ENCODE measurements around the gene PIPOX. TPM values are rescaled to one million over a fixed set of nuclear protein-coding genes. Genes with fewer than 3 reads are reported as not detected.

Gene PIPOX
- total RNA-seq, 2 donors from 2014 or later, result 1.8 to 5.9 TPM

- Histone ChIP-seq H3K27ac (ENCODE audit: low read depth, low read length) (no peak overlapping the region), H3K9ac (ENCODE audit: extremely low read depth, low read length, poor library complexity, severe bottlenecking) (no peak overlapping the region), H3K27me3 (ENCODE audit: control insufficient read depth, insufficient read depth, low read length, poor library complexity, severe bottlenecking) (no peaks in the 10 kb centered on the region), H3K4me1 (ENCODE audit: control insufficient read depth, insufficient read depth, low read length) (no peaks in the 10 kb centered on the region), H3K4me3 (ENCODE audit: low read length) (no peak overlapping the region), H3K36me3 (ENCODE audit: control insufficient read depth, insufficient read depth, low read length) (no peaks in the 10 kb centered on the region), H3K9me3 (ENCODE audit: control insufficient read depth, low read length) (no peaks in the 10 kb centered on the region)
- no peaks in the 10 kb centered on the region for H3K27me3 Mint-ChIP-seq (ENCODE audit: insufficient read depth)
- H3K4me1 Mint-ChIP-seq, result peaks cover 19% of the 10 kb centered on the region
- no peak for DNase-seq
- H3K36me3 Mint-ChIP-seq (ENCODE audit: low read depth), result peaks cover 2% of the 10 kb centered on the region
- no peak overlapping the region for H3K27ac Mint-ChIP-seq
- no peak overlapping the region for H3K4me3 Mint-ChIP-seq
- H3K9me3 Mint-ChIP-seq, result no peaks in the 10 kb centered on the region
- WGBS, 2 experiments (ENCODE audit: insufficient coverage in 1 of 2, insufficient read length in 1 of 2), result 90 to 95% methylated on average over 4 of the region's 4 CpGs
- no peak for TF ChIP-seq CTCF (conservative IDR thresholded peaks at IDR 0.05)
These were observed 30.6 kb downstream of the PIPOX start for GRCh38 chr17:29073520-29073919.

- TF ChIP-seq CTCF (conservative IDR thresholded peaks at IDR 0.05), result no peak
These were observed 31.5 kb downstream of the PIPOX start for GRCh38 chr17:29074488-29074887.

GRCh38 chr17:29076087-29076486 lies 33.1 kb downstream of the PIPOX start:
- Histone ChIP-seq H3K27ac (ENCODE audit: low read depth, low read length) (no peak overlapping the region), H3K9me3 (ENCODE audit: control insufficient read depth, low read length) (no peaks in the 10 kb centered on the region), H3K4me1 (ENCODE audit: control insufficient read depth, insufficient read depth, low read length) (no peaks in the 10 kb centered on the region), H3K4me3 (ENCODE audit: low read length) (no peak overlapping the region), H3K36me3 (ENCODE audit: control insufficient read depth, insufficient read depth, low read length) (no peaks in the 10 kb centered on the region), H3K27me3 (ENCODE audit: control insufficient read depth, insufficient read depth, low read length, poor library complexity, severe bottlenecking) (no peaks in the 10 kb centered on the region), H3K9ac (ENCODE audit: extremely low read depth, low read length, poor library complexity, severe bottlenecking) (no peak overlapping the region)
- peaks cover 10% of the 10 kb centered on the region for H3K36me3 Mint-ChIP-seq (ENCODE audit: low read depth)
- no peak for DNase-seq
- peaks cover 12% of the 10 kb centered on the region for H3K4me1 Mint-ChIP-seq
- no peaks in the 10 kb centered on the region for H3K27me3 Mint-ChIP-seq (ENCODE audit: insufficient read depth)
- H3K27ac Mint-ChIP-seq, result no peak overlapping the region
- H3K4me3 Mint-ChIP-seq, result no peak overlapping the region
- WGBS, 2 experiments (ENCODE audit: insufficient coverage in 1 of 2, insufficient read length in 1 of 2), result 86 to 96% methylated on average over 6 of the region's 6 CpGs
- no peaks in the 10 kb centered on the region for H3K9me3 Mint-ChIP-seq
- TF ChIP-seq CTCF (conservative IDR thresholded peaks at IDR 0.05), result no peak

More at GRCh38 chr17:29074488-29074887, 31.5 kb downstream of the PIPOX start:
- H3K4me1 ChIP-seq (ENCODE audit: control insufficient read depth, insufficient read depth, low read length), result no peaks in the 10 kb centered on the region
- H3K27ac Mint-ChIP-seq, result no peak overlapping the region
- 95 to 96% methylated on average over 10 to 12 of the region's 12 CpGs for WGBS, 2 experiments (ENCODE audit: insufficient coverage in 1 of 2, insufficient read length in 1 of 2)
- H3K27me3 Mint-ChIP-seq (ENCODE audit: insufficient read depth), result no peaks in the 10 kb centered on the region
- no peaks in the 10 kb centered on the region for H3K9me3 ChIP-seq (ENCODE audit: control insufficient read depth, low read length)
- H3K4me1 Mint-ChIP-seq, result peaks cover 19% of the 10 kb centered on the region
- H3K27ac ChIP-seq (ENCODE audit: low read depth, low read length), result no peak overlapping the region
- H3K4me3 Mint-ChIP-seq, result no peak overlapping the region
- no peak overlapping the region for H3K9ac ChIP-seq (ENCODE audit: extremely low read depth, low read length, poor library complexity, severe bottlenecking)
- peaks cover 4% of the 10 kb centered on the region for H3K36me3 Mint-ChIP-seq (ENCODE audit: low read depth)
- H3K27me3 ChIP-seq (ENCODE audit: control insufficient read depth, insufficient read depth, low read length, poor library complexity, severe bottlenecking), result no peaks in the 10 kb centered on the region
- no peak overlapping the region for H3K4me3 ChIP-seq (ENCODE audit: low read length)
- no peaks in the 10 kb centered on the region for H3K36me3 ChIP-seq (ENCODE audit: control insufficient read depth, insufficient read depth, low read length)
- no peaks in the 10 kb centered on the region for H3K9me3 Mint-ChIP-seq
- DNase-seq, result no peak

Measured in endodermal cell (in vitro differentiated cells).